Endothelial cell of umbilical vein (primary cell): ENCODE results near the gene DVL1. TPM values are rescaled to one million over a fixed set of nuclear protein-coding genes. Genes with fewer than 3 reads are reported as not detected.

ENCODE experiments used
- BruUV-seq: library from RNA; stranded (reverse); fragments of 400-500 nt; replicated peaks from 2 replicates; lab custom pipeline; 2021; lab: Mats Ljungman, UMichigan
- CTCF ChIA-PET: fragments of 300-600, 350-600 bp; sonication (Branson Sonifier 250); formaldehyde crosslinking; loops from one replicate; lab custom pipeline; 2021; ENCODE audit warnings: antibody characterized with exemption, inconsistent platforms; lab: Charles Lee
- POLR2A ChIA-PET: fragments of 300-600, 350-600 bp; sonication (Branson Sonifier 250); formaldehyde crosslinking; loops from one replicate; lab custom pipeline; 2021; ENCODE audit warnings: antibody characterized with exemption, inconsistent platforms; lab: Charles Lee
- DNase-seq: peaks from one replicate; pipeline ENCODE4 v3.0.0-alpha.2; 2011; ENCODE audit warnings: low read depth, low spot score
- FAIRE-seq: peaks from 2 replicates; lab custom pipeline; 2011; peaks lifted over from hg19 to GRCh38; lab: Jason Lieb, UNC
- H2AFZ ChIP-seq: 2 replicates; pipeline ENCODE4 v1.6.0; 2012; ENCODE audit warnings: low read depth, low read length, control low read depth, inconsistent platforms
- H3K27ac ChIP-seq: 2 replicates; pipeline ENCODE4 v1.5.1; 2011; ENCODE audit warnings: low read depth, mild to moderate bottlenecking, control low read depth, low read length, moderate library complexity; ENCODE audit not compliant: insufficient read depth
- H3K27me3 ChIP-seq, 2 experiments: 2 replicates each; pipeline versions ENCODE4 v1.6.0 to v1.6.1; 2011; ENCODE audit warnings: low read length in 2 of 2, mixed read lengths in 1 of 2; ENCODE audit not compliant: control insufficient read depth in 2 of 2, insufficient read depth in 2 of 2
- H3K36me3 ChIP-seq, 2 experiments: 2 replicates in 1 of 2; 3 replicates in 1 of 2; pipeline ENCODE4 v1.5.1; 2011; ENCODE audit warnings: low read length in 2 of 2, mild to moderate bottlenecking in 1 of 2, moderate library complexity in 1 of 2; ENCODE audit not compliant: control insufficient read depth in 2 of 2, insufficient read depth in 2 of 2; ENCODE audit errors: extremely low read depth in 1 of 2
- H3K4me1 ChIP-seq: 3 replicates; pipeline ENCODE4 v1.5.1; 2011; ENCODE audit warnings: mild to moderate bottlenecking, low read length; ENCODE audit not compliant: control insufficient read depth, insufficient read depth; ENCODE audit errors: extremely low read depth
- H3K4me2 ChIP-seq: 2 replicates; pipeline ENCODE4 v1.6.1; 2011; ENCODE audit warnings: low read length, control low read depth, mixed read lengths; ENCODE audit not compliant: insufficient read depth
- H3K4me3 ChIP-seq, 3 experiments: fragments of 200-600 bp in 1 of 3; sonication (generic), shearing (Covaris generic) in 1 of 3; replicated peaks in 1 of 3; 2 replicates each; pipeline ENCODE4 v1.5.1; 2011 to 2016; ENCODE audit warnings: control low read depth in 3 of 3, low read length in 3 of 3, mild to moderate bottlenecking in 2 of 3, inconsistent platforms in 1 of 3, low read depth in 1 of 3, moderate library complexity in 1 of 3; ENCODE audit not compliant: insufficient read depth in 1 of 3
- H3K79me2 ChIP-seq: 2 replicates; pipeline ENCODE4 v1.6.0; 2012; ENCODE audit warnings: low read length, inconsistent platforms; ENCODE audit not compliant: control insufficient read depth, insufficient read depth
- H3K9ac ChIP-seq: replicated peaks from 2 replicates; pipeline ENCODE3; 2011; ENCODE audit warnings: low read length, control low read depth; ENCODE audit not compliant: insufficient read depth; ENCODE audit errors: extremely low read depth
- H3K9me1 ChIP-seq: replicated peaks from 3 replicates; pipeline ENCODE4 v1.6.0; 2011; ENCODE audit warnings: mild to moderate bottlenecking, low read length; ENCODE audit not compliant: control insufficient read depth, insufficient read depth; ENCODE audit errors: extremely low read depth
- H3K9me3 ChIP-seq: replicated peaks from 2 replicates; pipeline ENCODE4 v1.5.1; 2012; ENCODE audit warnings: low read length, inconsistent platforms; ENCODE audit not compliant: control insufficient read depth, insufficient read depth
- H4K20me1 ChIP-seq: replicated peaks from 2 replicates; pipeline ENCODE3; 2011; ENCODE audit warnings: mild to moderate bottlenecking, low read length; ENCODE audit not compliant: control insufficient read depth, insufficient read depth; ENCODE audit errors: extremely low read depth
- EZH2 ChIP-seq: IDR thresholded peaks from 2 replicates; pipeline ENCODE4 v1.6.1; 2012; ENCODE audit warnings: borderline replicate concordance, low read depth, mild to moderate bottlenecking, moderate library complexity, low read length, inconsistent platforms; ENCODE audit not compliant: severe bottlenecking
- FOS ChIP-seq: IDR thresholded peaks from 2 replicates; pipeline ENCODE4 v1.6.1; 2011; ENCODE audit warnings: mild to moderate bottlenecking, low read length, moderate library complexity, borderline replicate concordance; ENCODE audit not compliant: insufficient read depth
- GATA2 ChIP-seq: IDR thresholded peaks from 2 replicates; pipeline ENCODE4 v1.7.0; 2011; ENCODE audit warnings: low read depth, mild to moderate bottlenecking, moderate library complexity, mixed read lengths, low read length; ENCODE audit not compliant: insufficient read length, insufficient read depth
- JUN ChIP-seq: IDR thresholded peaks from 2 replicates; pipeline ENCODE4 v1.6.1; 2011; ENCODE audit warnings: borderline replicate concordance, low read depth; ENCODE audit not compliant: insufficient read length, insufficient read depth
- MYC ChIP-seq: IDR thresholded peaks from one replicate; pipeline ENCODE4 v1.6.1; 2011; ENCODE audit warnings: mild to moderate bottlenecking, low read depth, low read length
- POLR2A ChIP-seq: IDR thresholded peaks from 2 replicates; pipeline ENCODE4 v1.6.1; 2012; ENCODE audit warnings: low read depth, mild to moderate bottlenecking, control low read depth, low read length
- POLR2AphosphoS5 ChIP-seq: IDR thresholded peaks from 2 replicates; pipeline ENCODE4 v1.6.1; 2012; ENCODE audit warnings: low read depth, mild to moderate bottlenecking, control low read depth, low read length, moderate library complexity; ENCODE audit not compliant: insufficient read depth
- dilution Hi-C: fragments of 300-500 bp; cut with MboI; formaldehyde crosslinking; loops from one replicate; pipeline ENCODE4 v1.15.0; 2019; ENCODE audit warnings: low sequenced_read_pairs; ENCODE audit not compliant: extremely low pct_ligation_motif_present
- intact Hi-C: fragments of 100-400 bp; cut with micrococcal nuclease; formaldehyde crosslinking; loops from one replicate; pipeline ENCODE4 v1.10.0; 2022
- polyA plus RNA-seq, 4 experiments: library from polyadenylated mRNA; depleted of rRNA in 3 of 4; stranded (reverse) in 3 of 4; unstranded in 1 of 4; fragments of >200 nt; gene quantifications; 2 replicates each; pipeline versions ENCODE4 v1.2.1 to v1.2.3, GENCODE V29; 2011 to 2012; ENCODE audit warnings: missing spikeins in 1 of 4
- total RNA-seq: library from RNA; stranded (reverse); gene quantifications from 2 replicates; pipeline ENCODE4 v1.2.3, GENCODE V29; 2021
- TF ChIP-seq, protein P1 (sequence below), 2 donors: IDR thresholded peaks; 1 replicate in 1 of 2; 2 replicates in 1 of 2; pipeline ENCODE4 v1.5.1; 2011; ENCODE audit warnings: low read length in 2 of 2, mild to moderate bottlenecking in 2 of 2, moderate library complexity in 2 of 2, control low read depth in 1 of 2, inconsistent platforms in 1 of 2, low read depth in 1 of 2; ENCODE audit not compliant: insufficient read depth in 1 of 2; ENCODE audit errors: extremely low read depth in 1 of 2
- TF ChIP-seq, protein P2 (sequence below): IDR thresholded peaks from 2 replicates; pipeline ENCODE4 v1.6.1; 2011; ENCODE audit not compliant: insufficient read depth, insufficient read length

The DVL1 gene
- total and polyA plus RNA-seq, 2 donors (not counting 3 experiments of a cell fraction or from before 2014, with no cell fraction given): 26.8 to 36.5 TPM

DNA sequence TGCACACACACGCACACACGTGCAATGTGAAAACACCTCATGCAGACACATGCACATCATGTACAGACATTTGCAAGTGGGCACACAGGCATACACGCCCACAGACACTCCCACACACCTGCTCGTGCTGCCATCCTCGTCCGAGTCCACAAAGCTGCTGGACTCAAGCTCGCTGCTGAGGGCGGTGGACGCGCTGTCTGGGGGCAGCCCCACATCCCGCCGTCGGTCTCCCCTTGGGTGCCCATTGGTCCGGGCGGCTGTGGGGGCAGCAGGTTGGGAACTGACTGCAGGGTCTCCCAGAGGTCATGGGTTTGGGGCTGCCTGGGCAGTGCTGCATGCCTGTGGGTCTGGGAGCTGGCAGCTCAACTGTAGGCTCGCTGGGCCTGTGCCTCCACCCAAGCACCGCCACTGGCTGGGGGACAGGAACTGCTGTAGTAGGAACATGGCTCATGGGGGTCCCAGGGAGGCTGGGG, 7.6 kb downstream of the DVL1 start:
- DNase-seq (no peak), FAIRE-seq (no peak)
- peaks cover 0 to 17% of the 10 kb centered on the region in 2 experiments for H3K36me3 ChIP-seq
- H3K27ac ChIP-seq: no peak overlapping the region
- ChIA-PET POLR2A (no interaction called here), CTCF (no interaction called here)
- H3K9me1 ChIP-seq: no peaks in the 10 kb centered on the region
- dilution Hi-C loops: no loop called here
- H3K27me3 ChIP-seq: no peaks in the 10 kb centered on the region
- H2AFZ ChIP-seq: no peak overlapping the region
- H3K4me3 ChIP-seq: no peak overlapping the region
- no peaks in the 10 kb centered on the region for H4K20me1 ChIP-seq
- no TSS peak for BruUV-seq
- no peaks in the 10 kb centered on the region for H3K4me1 ChIP-seq
- intact Hi-C loops: no loop called here
- H3K79me2 ChIP-seq: peaks cover 16% of the 10 kb centered on the region
- H3K9ac ChIP-seq: no peak overlapping the region
- H3K9me3 ChIP-seq: no peaks in the 10 kb centered on the region
- TF ChIP-seq EZH2 (no peak), POLR2AphosphoS5 (no peak), FOS (no peak), JUN (no peak), MYC (no peak), POLR2A (no peak), GATA2 (no peak)
- TF ChIP-seq, protein P1, sequence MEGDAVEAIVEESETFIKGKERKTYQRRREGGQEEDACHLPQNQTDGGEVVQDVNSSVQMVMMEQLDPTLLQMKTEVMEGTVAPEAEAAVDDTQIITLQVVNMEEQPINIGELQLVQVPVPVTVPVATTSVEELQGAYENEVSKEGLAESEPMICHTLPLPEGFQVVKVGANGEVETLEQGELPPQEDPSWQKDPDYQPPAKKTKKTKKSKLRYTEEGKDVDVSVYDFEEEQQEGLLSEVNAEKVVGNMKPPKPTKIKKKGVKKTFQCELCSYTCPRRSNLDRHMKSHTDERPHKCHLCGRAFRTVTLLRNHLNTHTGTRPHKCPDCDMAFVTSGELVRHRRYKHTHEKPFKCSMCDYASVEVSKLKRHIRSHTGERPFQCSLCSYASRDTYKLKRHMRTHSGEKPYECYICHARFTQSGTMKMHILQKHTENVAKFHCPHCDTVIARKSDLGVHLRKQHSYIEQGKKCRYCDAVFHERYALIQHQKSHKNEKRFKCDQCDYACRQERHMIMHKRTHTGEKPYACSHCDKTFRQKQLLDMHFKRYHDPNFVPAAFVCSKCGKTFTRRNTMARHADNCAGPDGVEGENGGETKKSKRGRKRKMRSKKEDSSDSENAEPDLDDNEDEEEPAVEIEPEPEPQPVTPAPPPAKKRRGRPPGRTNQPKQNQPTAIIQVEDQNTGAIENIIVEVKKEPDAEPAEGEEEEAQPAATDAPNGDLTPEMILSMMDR (IDR thresholded peaks at IDR 0.05; ENCODE audit: extremely low read depth in 1 of 2, insufficient read depth in 1 of 2, low read depth in 1 of 2, low read length in 2 of 2): no peak
- TF ChIP-seq, protein P2, sequence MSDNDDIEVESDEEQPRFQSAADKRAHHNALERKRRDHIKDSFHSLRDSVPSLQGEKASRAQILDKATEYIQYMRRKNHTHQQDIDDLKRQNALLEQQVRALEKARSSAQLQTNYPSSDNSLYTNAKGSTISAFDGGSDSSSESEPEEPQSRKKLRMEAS: no peak
- H3K4me2 ChIP-seq: no peak overlapping the region
